ENCODE data around the gene POU2F3. TPM values are rescaled to one million over a fixed set of nuclear protein-coding genes. Genes with fewer than 3 reads are reported as not detected.

The POU2F3 gene
- total RNA-seq, 1 experiment from 2014 or later = 2.6 TPM

- H3K9me3 Mint-ChIP-seq (ENCODE audit: low read depth, unreplicated experiment) = no peaks in the 10 kb centered on the region
- H3K4me1 Mint-ChIP-seq (ENCODE audit: low read depth, unreplicated experiment) = peaks cover 37% of the 10 kb centered on the region
- DNase-seq = no peak
- no peak for TF ChIP-seq CTCF (IDR thresholded peaks at IDR 0.05; ENCODE audit: unreplicated experiment)
- intact Hi-C loops (cut with micrococcal nuclease; ENCODE audit: unreplicated experiment) = no loop called here
- no TSS peak for BruUV-seq (replicated peaks)
- CTCF ChIA-PET = no interaction called here
- no peak overlapping the region for H3K4me3 Mint-ChIP-seq (ENCODE audit: low read depth, unreplicated experiment)
- H3K27ac Mint-ChIP-seq (ENCODE audit: unreplicated experiment) = no peak overlapping the region
- no peaks in the 10 kb centered on the region for H3K27me3 Mint-ChIP-seq (ENCODE audit: unreplicated experiment)
- H3K36me3 Mint-ChIP-seq (ENCODE audit: insufficient read depth, unreplicated experiment) = peaks cover 19% of the 10 kb centered on the region
Observed at GRCh38 chr11:120342226-120342625, 102.3 kb downstream of the POU2F3 start.

GRCh38 chr11:120342678-120343077 lies 102.7 kb downstream of the POU2F3 start:
- no TSS peak for BruUV-seq (replicated peaks)
- DNase-seq = no peak
- peaks cover 40% of the 10 kb centered on the region for H3K4me1 Mint-ChIP-seq (ENCODE audit: low read depth, unreplicated experiment)
- H3K9me3 Mint-ChIP-seq (ENCODE audit: low read depth, unreplicated experiment) = no peaks in the 10 kb centered on the region
- H3K27ac Mint-ChIP-seq (ENCODE audit: unreplicated experiment) = no peak overlapping the region
- H3K27me3 Mint-ChIP-seq (ENCODE audit: unreplicated experiment) = no peaks in the 10 kb centered on the region
- H3K36me3 Mint-ChIP-seq (ENCODE audit: insufficient read depth, unreplicated experiment) = peaks cover 15% of the 10 kb centered on the region
- CTCF ChIA-PET = no interaction called here
- no peak overlapping the region for H3K4me3 Mint-ChIP-seq (ENCODE audit: low read depth, unreplicated experiment)
- intact Hi-C loops (cut with micrococcal nuclease; ENCODE audit: unreplicated experiment) = no loop called here
- no peak for TF ChIP-seq CTCF (IDR thresholded peaks at IDR 0.05; ENCODE audit: unreplicated experiment)

GRCh38 chr11:120343429-120343828 lies 103.5 kb downstream of the POU2F3 start:
- Mint-ChIP-seq H3K4me3 (ENCODE audit: low read depth, unreplicated experiment) (no peak overlapping the region), H3K4me1 (ENCODE audit: low read depth, unreplicated experiment) (peaks cover 40% of the 10 kb centered on the region), H3K9me3 (ENCODE audit: low read depth, unreplicated experiment) (no peaks in the 10 kb centered on the region), H3K36me3 (ENCODE audit: insufficient read depth, unreplicated experiment) (peaks cover 10% of the 10 kb centered on the region), H3K27ac (ENCODE audit: unreplicated experiment) (no peak overlapping the region), H3K27me3 (ENCODE audit: unreplicated experiment) (no peaks in the 10 kb centered on the region)
- BruUV-seq (replicated peaks) = no TSS peak
- CTCF ChIA-PET = interaction anchor here (1.1 kb wide), 1 partner anchor 87 kb away, joined by 3 read pairs; no protein-coding TSS in a partner anchor
- no peak for DNase-seq
- no peak for TF ChIP-seq CTCF (IDR thresholded peaks at IDR 0.05; ENCODE audit: unreplicated experiment)
- intact Hi-C loops (cut with micrococcal nuclease; ENCODE audit: unreplicated experiment) = no loop called here

GRCh38 chr11:120344302-120345004 lies 104.5 kb downstream of the POU2F3 start:
- no TSS peak for BruUV-seq (replicated peaks)
- peak overlapping the region; percentile 14 for H3K27ac Mint-ChIP-seq (ENCODE audit: unreplicated experiment)

More at GRCh38 chr11:120344302-120345004, 104.5 kb downstream of the POU2F3 start:
- Mint-ChIP-seq H3K36me3 (ENCODE audit: insufficient read depth, unreplicated experiment) (peaks cover 9% of the 10 kb centered on the region), H3K4me1 (ENCODE audit: low read depth, unreplicated experiment) (peaks cover 39% of the 10 kb centered on the region), H3K27me3 (ENCODE audit: unreplicated experiment) (no peaks in the 10 kb centered on the region), H3K9me3 (ENCODE audit: low read depth, unreplicated experiment) (no peaks in the 10 kb centered on the region), H3K4me3 (ENCODE audit: low read depth, unreplicated experiment) (peak overlapping the region; percentile 28)
- DNase-seq = no peak
- intact Hi-C loops (cut with micrococcal nuclease; ENCODE audit: unreplicated experiment) = no loop called here
- TF ChIP-seq CTCF (IDR thresholded peaks at IDR 0.05; ENCODE audit: unreplicated experiment) = no peak
- CTCF ChIA-PET = interaction anchor here (1.1 kb wide), 1 partner anchor 86 kb away, joined by 3 read pairs; no protein-coding TSS in a partner anchor

Data from Calu3 (cell line).